Panc1 (cell line): Measurements from ENCODE around the gene RACK1. TPM values are rescaled to one million over a fixed set of nuclear protein-coding genes. Genes with fewer than 3 reads are reported as not detected.
A peak's percentile ranks its signal among the peaks of the same experiment; 100 is the strongest.
"Not testable (repeated sequence)": the region's sequence is repeated elsewhere in the genome, so short reads cannot be mapped to it uniquely, and the experiment has no call there.

Source experiments
- ATAC-seq: fragments of 200-7000 bp; cut with Tn5 transposase; 2 replicates; pipeline ENCODE4 v1.9.1; 2020; ENCODE audit warnings: mild to moderate bottlenecking, moderate library complexity
- BruUV-seq: library from RNA; stranded (reverse); fragments of 400-500 nt; replicated peaks from 2 replicates; lab custom pipeline; 2021; lab: Mats Ljungman, UMichigan
- CTCF ChIA-PET: fragments of 300-600 bp; sonication (Branson Sonifier 250); formaldehyde crosslinking; loops from one replicate; lab custom pipeline; 2022; ENCODE audit warnings: antibody characterized with exemption; lab: Charles Lee
- POLR2A ChIA-PET: fragments of 300-600 bp; sonication (Branson Sonifier 250); formaldehyde crosslinking; loops from one replicate; lab custom pipeline; 2022; ENCODE audit warnings: antibody characterized with exemption; lab: Charles Lee
- DNase-seq: peaks from one replicate; pipeline ENCODE4 v3.0.0-alpha.2; 2010; ENCODE audit warnings: low read depth, low spot score
- H3K27ac ChIP-seq: 2 replicates; pipeline ENCODE4 v1.5.1; 2011; ENCODE audit warnings: mild to moderate bottlenecking, low read length, inconsistent platforms
- H3K27me3 ChIP-seq: fragments of 200-500 bp; sonication (Bioruptor generic); 2 replicates; pipeline ENCODE4 v1.6.0; 2014; ENCODE audit warnings: low read length, inconsistent platforms; ENCODE audit not compliant: control insufficient read depth, insufficient read depth
- H3K36me3 ChIP-seq: fragments of 200-500 bp; sonication (Bioruptor generic); 2 replicates; pipeline ENCODE4 v1.5.1; 2014; ENCODE audit warnings: inconsistent platforms, mild to moderate bottlenecking, low read length, moderate library complexity; ENCODE audit not compliant: control insufficient read depth, insufficient read depth
- H3K4me1 ChIP-seq: 2 replicates; pipeline ENCODE4 v1.5.1; 2011; ENCODE audit warnings: inconsistent platforms, mild to moderate bottlenecking, low read length, moderate library complexity; ENCODE audit not compliant: control insufficient read depth, insufficient read depth
- H3K4me3 ChIP-seq, 2 experiments: 2 replicates each; pipeline ENCODE4 v1.5.1; 2011 to 2012; ENCODE audit warnings: low read depth in 2 of 2, low read length in 2 of 2, mild to moderate bottlenecking in 2 of 2, inconsistent platforms in 1 of 2, moderate library complexity in 1 of 2
- H3K9me3 ChIP-seq: fragments of 200-500 bp; sonication (Bioruptor generic); 2 replicates; pipeline ENCODE4 v1.5.1; 2014; ENCODE audit warnings: low read depth, mild to moderate bottlenecking, inconsistent platforms, low read length, moderate library complexity; ENCODE audit not compliant: control insufficient read depth, insufficient read depth
- POLR2AphosphoS5 ChIP-seq: IDR thresholded peaks from 2 replicates; pipeline ENCODE4 v1.6.1; 2012; ENCODE audit warnings: mild to moderate bottlenecking, low read depth, low read length, moderate library complexity
- REST ChIP-seq, 2 experiments: IDR thresholded peaks; 2 replicates each; pipeline ENCODE4 v1.6.1; 2011 to 2012; ENCODE audit warnings: low read depth in 2 of 2, control low read depth in 1 of 2, low read length in 1 of 2, mild to moderate bottlenecking in 1 of 2, moderate library complexity in 1 of 2; ENCODE audit not compliant: insufficient read depth in 1 of 2
- SIN3A ChIP-seq: IDR thresholded peaks from 2 replicates; pipeline ENCODE4 v1.6.1; 2012; ENCODE audit warnings: low read depth, mild to moderate bottlenecking, low read length, moderate library complexity, borderline replicate concordance; ENCODE audit not compliant: insufficient read depth
- TCF7L2 ChIP-seq: IDR thresholded peaks from 2 replicates; pipeline ENCODE4 v1.6.1; 2011; ENCODE audit warnings: mild to moderate bottlenecking, low read depth, low read length, inconsistent platforms
- in situ Hi-C: cut with HindIII; loops from 2 replicates; pipeline ENCODE4 v1.10.0; 2016; ENCODE audit warnings: low sequenced_read_pairs, low pct_unique_long_range_greater_than_20kb
- intact Hi-C: fragments of 100-400 bp; cut with micrococcal nuclease; formaldehyde crosslinking; loops from one replicate; pipeline ENCODE4 v1.10.0; 2022; ENCODE audit not compliant: unreplicated experiment
- total RNA-seq: library from RNA; stranded (reverse); gene quantifications from one replicate; pipeline ENCODE4 v1.2.1, GENCODE V29; 2021; ENCODE audit not compliant: unreplicated experiment
- TF ChIP-seq, protein P1 (sequence below): fragments of 450-650 bp; IDR thresholded peaks from 2 replicates; pipeline ENCODE4 v1.5.1; 2017; ENCODE audit warnings: mild to moderate bottlenecking

The RACK1 gene
- total RNA-seq, 1 experiment from 2014 or later: 1,623 TPM

DNA sequence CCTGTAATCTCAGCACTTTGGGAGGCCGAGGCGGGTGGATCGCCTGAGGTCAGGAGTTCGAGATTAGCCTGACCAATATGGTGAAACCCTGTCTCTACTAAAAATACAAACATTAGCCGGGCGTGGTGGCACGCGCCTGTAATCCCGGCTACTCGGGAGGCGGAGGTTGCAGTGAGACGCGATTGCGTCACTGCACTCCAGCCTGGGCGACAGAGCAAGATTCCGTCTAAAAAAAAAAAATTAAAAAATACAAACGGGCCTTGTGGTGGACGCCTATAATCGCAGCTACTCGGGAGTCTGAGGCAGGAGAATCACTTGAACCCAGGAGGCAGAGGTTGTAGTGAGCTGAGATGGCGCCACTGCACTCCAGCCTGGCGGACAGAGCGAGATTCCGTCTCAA is 34.7 kb downstream of the RACK1 start:
- H3K4me3 ChIP-seq, in situ Hi-C loops: not testable (repeated sequence)

DNA sequence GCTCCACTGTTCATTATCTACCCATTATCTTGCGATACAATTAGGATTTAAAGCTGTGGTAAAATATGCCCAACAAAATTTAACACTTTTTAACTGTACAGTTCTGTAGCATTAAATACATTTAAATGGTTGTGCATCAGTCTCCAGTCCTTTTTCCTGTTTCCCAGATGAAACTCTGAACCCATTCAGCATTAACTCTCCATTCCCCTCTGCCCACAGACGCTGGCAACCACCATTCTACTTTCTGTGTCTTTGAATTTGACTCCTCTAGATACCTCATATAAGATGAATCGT is 35.8 kb downstream of the RACK1 start:
- intact Hi-C loops (no loop called here), in situ Hi-C loops (no loop called here)
- POLR2A ChIA-PET: interaction anchor here (0.6 to 1.0 kb wide), 6 partner anchors 12 to 358 kb away, joined by 3 to 10 read pairs (median 4); no protein-coding TSS in a partner anchor
- no peaks in the 10 kb centered on the region for H3K9me3 ChIP-seq
- no peaks in the 10 kb centered on the region for H3K27me3 ChIP-seq
- no TSS peak for BruUV-seq
- ATAC-seq (no peak), DNase-seq (no peak)
- H3K27ac ChIP-seq: 0 out of 2 replicates have a peak overlapping the region, but pooled peaks have one; percentile 7
- no peaks in the 10 kb centered on the region for H3K36me3 ChIP-seq
- peaks cover 17% of the 10 kb centered on the region for H3K4me1 ChIP-seq
- CTCF ChIA-PET: interaction anchor here (0.6 kb wide), 2 partner anchors 20 to 39 kb away, joined by 4 to 8 read pairs; no protein-coding TSS in a partner anchor
- H3K4me3 ChIP-seq: peak overlapping the region; percentile 9 to 18; a peak in 3 of 4 replicates
- TF ChIP-seq SIN3A: no peak
- TF ChIP-seq REST (IDR thresholded peaks at IDR 0.05; ENCODE audit: insufficient read depth in 1 of 2, low read depth in 2 of 2, low read length in 1 of 2): no peak
- no peak for TF ChIP-seq POLR2AphosphoS5
- TF ChIP-seq TCF7L2: no peak
- TF ChIP-seq, protein P1, sequence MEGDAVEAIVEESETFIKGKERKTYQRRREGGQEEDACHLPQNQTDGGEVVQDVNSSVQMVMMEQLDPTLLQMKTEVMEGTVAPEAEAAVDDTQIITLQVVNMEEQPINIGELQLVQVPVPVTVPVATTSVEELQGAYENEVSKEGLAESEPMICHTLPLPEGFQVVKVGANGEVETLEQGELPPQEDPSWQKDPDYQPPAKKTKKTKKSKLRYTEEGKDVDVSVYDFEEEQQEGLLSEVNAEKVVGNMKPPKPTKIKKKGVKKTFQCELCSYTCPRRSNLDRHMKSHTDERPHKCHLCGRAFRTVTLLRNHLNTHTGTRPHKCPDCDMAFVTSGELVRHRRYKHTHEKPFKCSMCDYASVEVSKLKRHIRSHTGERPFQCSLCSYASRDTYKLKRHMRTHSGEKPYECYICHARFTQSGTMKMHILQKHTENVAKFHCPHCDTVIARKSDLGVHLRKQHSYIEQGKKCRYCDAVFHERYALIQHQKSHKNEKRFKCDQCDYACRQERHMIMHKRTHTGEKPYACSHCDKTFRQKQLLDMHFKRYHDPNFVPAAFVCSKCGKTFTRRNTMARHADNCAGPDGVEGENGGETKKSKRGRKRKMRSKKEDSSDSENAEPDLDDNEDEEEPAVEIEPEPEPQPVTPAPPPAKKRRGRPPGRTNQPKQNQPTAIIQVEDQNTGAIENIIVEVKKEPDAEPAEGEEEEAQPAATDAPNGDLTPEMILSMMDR: no peak

More for the DNA sequence above, 34.7 kb downstream of the RACK1 start:
- BruUV-seq, H3K9me3 ChIP-seq, intact Hi-C loops, H3K36me3 ChIP-seq, POLR2A ChIA-PET, H3K27ac ChIP-seq, ATAC-seq, CTCF ChIA-PET, H3K27me3 ChIP-seq, DNase-seq: not testable (repeated sequence)
- H3K4me1 ChIP-seq: peaks cover 10% of the 10 kb centered on the region

DNA sequence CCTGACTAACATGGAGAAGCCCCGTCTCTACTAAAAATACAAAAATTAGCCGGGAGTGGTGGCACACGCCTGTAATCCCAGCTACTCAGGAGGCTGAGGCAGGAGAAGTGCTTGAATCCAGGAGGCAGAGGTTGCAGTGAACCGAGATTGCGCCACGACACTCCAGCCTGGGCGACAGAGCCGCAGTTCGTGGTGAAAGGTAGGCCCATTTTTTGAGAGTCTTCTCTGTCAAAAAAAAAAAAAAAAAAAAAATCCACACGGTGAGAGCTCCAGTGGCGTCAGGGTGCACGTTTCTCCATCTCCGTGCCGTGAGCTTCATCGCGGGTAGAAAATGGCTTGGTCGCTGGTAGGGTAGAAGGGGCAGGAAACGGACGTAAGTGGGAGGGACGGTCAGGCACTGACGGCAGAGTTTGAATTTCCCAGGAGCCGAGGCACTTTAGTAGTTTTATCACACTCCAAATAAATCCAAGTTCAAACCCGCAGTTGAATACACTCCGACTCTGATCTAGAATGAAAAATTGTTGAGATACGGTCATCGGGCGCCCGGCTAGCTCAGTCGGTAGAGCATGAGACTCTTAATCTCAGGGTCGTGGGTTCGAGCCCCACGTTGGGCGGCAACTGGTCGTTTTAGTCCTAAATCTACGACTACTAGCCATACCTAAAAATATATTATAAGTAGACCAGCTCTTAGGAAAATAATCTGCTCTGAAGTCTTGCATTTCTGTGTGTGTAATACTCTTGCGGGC is 36.3 kb downstream of the RACK1 start:
- peak; percentile 67 for ATAC-seq
- TF ChIP-seq, protein P1: no peak
- TF ChIP-seq POLR2AphosphoS5: peak; percentile 82
- 0 out of 2 replicates have a peak, but pooled peaks have one; percentile 71 for TF ChIP-seq SIN3A
- no peak for TF ChIP-seq REST (IDR thresholded peaks at IDR 0.05; ENCODE audit: insufficient read depth in 1 of 2, low read depth in 2 of 2, low read length in 1 of 2)
- TF ChIP-seq TCF7L2: no peak; the same call in 1 of the 2 replicates
- H3K9me3 ChIP-seq: no peaks in the 10 kb centered on the region
- POLR2A ChIA-PET: interaction anchor here (0.6 to 1.6 kb wide), 8 partner anchors 13 to 357 kb away, joined by 3 to 10 read pairs (median 4); no protein-coding TSS in a partner anchor
- H3K4me1 ChIP-seq: peaks cover 17% of the 10 kb centered on the region
- peak overlapping the region; percentile 75 for H3K27ac ChIP-seq
- CTCF ChIA-PET: interaction anchor here (0.6 to 1.3 kb wide), 4 partner anchors 9 to 38 kb away, joined by 3 to 8 read pairs (median 4); no protein-coding TSS in a partner anchor
- no peaks in the 10 kb centered on the region for H3K27me3 ChIP-seq
- H3K36me3 ChIP-seq: no peaks in the 10 kb centered on the region
- peak overlapping the region; percentile 52 to 78 for H3K4me3 ChIP-seq
- in situ Hi-C loops: no loop called here
- intact Hi-C loops: no loop called here
- TSS peak; percentile 99 for BruUV-seq
- peak; percentile 98 for DNase-seq
